Hematopoietic multipotent progenitor cell (in vitro differentiated cells): ENCODE measurements around the gene KIF6. TPM values are rescaled to one million over a fixed set of nuclear protein-coding genes. Genes with fewer than 3 reads are reported as not detected.

Experiments used
- DNase-seq, 3 donors: peaks; one replicate each; pipeline ENCODE4 v3.0.0-alpha.2; 2011 to 2015; ENCODE audit warnings: low read depth in 2 of 3, low spot score in 2 of 3
- total RNA-seq: library from RNA; depleted of rRNA; stranded (reverse); fragments of >200 nt; gene quantifications from one replicate; pipeline ENCODE4 v1.2.3, GENCODE V29; 2012

KIF6 gene
- total RNA-seq, 1 donor = under 0.01 TPM

- DNase-seq = peak in 2 of 3 donors; percentile 57 to 74
Measured at GRCh38 chr6:39335780-39336545, 389.2 kb downstream of the KIF6 start.

- no peak for DNase-seq
Measured at GRCh38 chr6:39333644-39334438, 391.4 kb downstream of the KIF6 start.

GRCh38 chr6:39330476-39330875 lies 394.7 kb downstream of the KIF6 start:
- DNase-seq = peak in 1 of 3 donors; percentile 56

GRCh38 chr6:39330057-39330456 lies 395.2 kb downstream of the KIF6 start:
- DNase-seq = peak in 1 of 3 donors; percentile 66

GRCh38 chr6:39328066-39328465 lies 397.1 kb downstream of the KIF6 start:
- DNase-seq = no peak

GRCh38 chr6:39327507-39327906 lies 397.7 kb downstream of the KIF6 start:
- no peak for DNase-seq

GRCh38 chr6:39322306-39322850 lies 402.8 kb downstream of the KIF6 start, which contains the start of gene KCNK16:
Gene KCNK16, minus strand, starts transcription at chr6:39322702. Its CDS starts 162 bp downstream, at chr6:39322540.
- no peak for DNase-seq

GRCh38 chr6:39321761-39322160 lies 403.4 kb downstream of the KIF6 start:
- no peak for DNase-seq

GRCh38 chr6:39320363-39320984 lies 404.7 kb downstream of the KIF6 start:
- peak in 2 of 3 donors; percentile 45 to 83 for DNase-seq

- DNase-seq = no peak
Measured at GRCh38 chr6:39319621-39320362, 405.4 kb downstream of the KIF6 start.

GRCh38 chr6:39317256-39317655 lies 408.0 kb downstream of the KIF6 start:
- DNase-seq = no peak

- DNase-seq = peak in 2 of 3 donors; percentile 80 to 87
Measured at GRCh38 chr6:39314273-39314795, 410.9 kb downstream of the KIF6 start, which contains the start of gene KCNK17. Gene KCNK17, minus strand, starts transcription at chr6:39314419. Its CDS starts 99 bp downstream, at chr6:39314320.

GRCh38 chr6:39313526-39314272 lies 411.5 kb downstream of the KIF6 start:
- peak in 2 of 3 donors; percentile 20 to 23 for DNase-seq

GRCh38 chr6:39312912-39313525 lies 412.2 kb downstream of the KIF6 start:
- no peak for DNase-seq

GRCh38 chr6:39310542-39310941 lies 414.7 kb downstream of the KIF6 start:
- no peak for DNase-seq

GRCh38 chr6:39309942-39310531 lies 415.2 kb downstream of the KIF6 start:
- DNase-seq = peak in 2 of 3 donors; percentile 47 to 71

- DNase-seq = no peak
Measured at GRCh38 chr6:39307462-39307861, 417.7 kb downstream of the KIF6 start.

GRCh38 chr6:39304951-39305350 lies 420.3 kb downstream of the KIF6 start:
- DNase-seq = no peak
